Measurements from ENCODE around the gene PRKRIP1.
"Not testable (repeated sequence)": the region's sequence is repeated elsewhere in the genome, so short reads cannot be mapped to it uniquely, and the experiment has no call there.

Gene PRKRIP1

GRCh38 chr7:102472126-102473041, 76.2 kb downstream of the PRKRIP1 start:
- no peak for TF ChIP-seq CTCF (IDR thresholded peaks at IDR 0.05; ENCODE audit: extremely low read depth, insufficient read depth, missing control alignments)
- peak; percentile 26 for DNase-seq (ENCODE audit: low spot score)
- in situ Hi-C loops (cut with MboI; ENCODE audit: low pct_unique_long_range_greater_than_20kb, low sequenced_read_pairs, unreplicated experiment), result no loop called here

- DNase-seq (ENCODE audit: low spot score), result no peak
- in situ Hi-C loops (cut with MboI; ENCODE audit: low pct_unique_long_range_greater_than_20kb, low sequenced_read_pairs, unreplicated experiment), result no loop called here
- TF ChIP-seq CTCF (IDR thresholded peaks at IDR 0.05; ENCODE audit: extremely low read depth, insufficient read depth, missing control alignments), result no peak
Measured at GRCh38 chr7:102473271-102473991, 77.3 kb downstream of the PRKRIP1 start.

GRCh38 chr7:102474116-102474515, 78.0 kb downstream of the PRKRIP1 start:
- DNase-seq (ENCODE audit: low spot score); in situ Hi-C loops (cut with MboI; ENCODE audit: low pct_unique_long_range_greater_than_20kb, low sequenced_read_pairs, unreplicated experiment): not testable (repeated sequence)

- in situ Hi-C loops (cut with MboI; ENCODE audit: low pct_unique_long_range_greater_than_20kb, low sequenced_read_pairs, unreplicated experiment); DNase-seq (ENCODE audit: low spot score): not testable (repeated sequence)
Measured at GRCh38 chr7:102474736-102475435, 78.7 kb downstream of the PRKRIP1 start.
